Measurements from ENCODE around the gene ADAT3. TPM values are rescaled to one million over a fixed set of nuclear protein-coding genes. Genes with fewer than 3 reads are reported as not detected.

The ADAT3 gene
- total and polyA plus RNA-seq, 2 donors (not counting 1 experiment from before 2014, with no cell fraction given): 5.3 to 13.4 TPM

DNA sequence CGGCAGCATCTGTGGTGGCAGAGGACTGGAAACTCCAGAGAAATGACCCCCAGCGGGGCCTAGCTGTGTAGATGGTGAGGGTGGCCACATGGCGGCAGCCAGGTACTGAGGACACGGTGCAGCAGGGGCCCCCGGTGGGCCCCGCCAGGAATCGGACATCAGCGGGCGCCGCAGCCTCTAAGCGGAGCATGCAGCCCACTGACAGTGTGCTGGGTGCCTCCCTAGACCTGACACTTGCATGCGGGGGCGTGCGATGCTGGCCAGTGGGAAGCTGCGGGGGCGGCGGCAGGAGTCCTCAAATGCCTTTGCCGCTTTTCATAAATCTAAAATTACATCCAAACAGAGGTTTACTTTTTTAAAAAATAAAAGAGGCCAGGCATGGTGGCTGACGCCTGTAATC is 16.1 kb downstream of the ADAT3 start:
- 95% methylated on average over 15 of the region's 19 CpGs for WGBS (ENCODE audit: insufficient coverage)
- no peak overlapping the region for H2AFZ ChIP-seq (ENCODE audit: insufficient read depth, low read depth, low read length, poor library complexity, severe bottlenecking)
- peaks cover 1% of the 10 kb centered on the region for H4K20me1 ChIP-seq (ENCODE audit: control insufficient read depth, insufficient read depth, low read length, poor library complexity, severe bottlenecking)
- ATAC-seq (ENCODE audit: low read depth): no peak
- peaks cover 0 to 22% of the 10 kb centered on the region in 2 donors for H3K4me1 ChIP-seq (ENCODE audit: control insufficient read depth in 2 of 2, insufficient read depth in 2 of 2, low read length in 2 of 2)
- peaks cover 0 to 5% (median 0%) of the 10 kb centered on the region in 3 donors for H3K9me3 ChIP-seq (ENCODE audit: control extremely low read depth in 1 of 3, control insufficient read depth in 2 of 3, insufficient read depth in 1 of 3, low read length in 2 of 3)
- no peak overlapping the region for H3K27ac Mint-ChIP-seq
- H3K27ac ChIP-seq (ENCODE audit: low read length in 2 of 2): no peak overlapping the region
- ChIA-PET POLR2A (no interaction called here), CTCF (no interaction called here)
- H3K9me3 Mint-ChIP-seq (ENCODE audit: insufficient read depth): no peaks in the 10 kb centered on the region
- no peak overlapping the region for H3K4me3 ChIP-seq (ENCODE audit: control extremely low read depth in 1 of 5, extremely low read depth in 1 of 5, insufficient read depth in 1 of 5, low read depth in 2 of 5, low read length in 4 of 5)
- H3K9ac ChIP-seq (ENCODE audit: low read length): no peak overlapping the region
- TF ChIP-seq, protein P1, sequence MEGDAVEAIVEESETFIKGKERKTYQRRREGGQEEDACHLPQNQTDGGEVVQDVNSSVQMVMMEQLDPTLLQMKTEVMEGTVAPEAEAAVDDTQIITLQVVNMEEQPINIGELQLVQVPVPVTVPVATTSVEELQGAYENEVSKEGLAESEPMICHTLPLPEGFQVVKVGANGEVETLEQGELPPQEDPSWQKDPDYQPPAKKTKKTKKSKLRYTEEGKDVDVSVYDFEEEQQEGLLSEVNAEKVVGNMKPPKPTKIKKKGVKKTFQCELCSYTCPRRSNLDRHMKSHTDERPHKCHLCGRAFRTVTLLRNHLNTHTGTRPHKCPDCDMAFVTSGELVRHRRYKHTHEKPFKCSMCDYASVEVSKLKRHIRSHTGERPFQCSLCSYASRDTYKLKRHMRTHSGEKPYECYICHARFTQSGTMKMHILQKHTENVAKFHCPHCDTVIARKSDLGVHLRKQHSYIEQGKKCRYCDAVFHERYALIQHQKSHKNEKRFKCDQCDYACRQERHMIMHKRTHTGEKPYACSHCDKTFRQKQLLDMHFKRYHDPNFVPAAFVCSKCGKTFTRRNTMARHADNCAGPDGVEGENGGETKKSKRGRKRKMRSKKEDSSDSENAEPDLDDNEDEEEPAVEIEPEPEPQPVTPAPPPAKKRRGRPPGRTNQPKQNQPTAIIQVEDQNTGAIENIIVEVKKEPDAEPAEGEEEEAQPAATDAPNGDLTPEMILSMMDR (IDR thresholded peaks at IDR 0.05): no peak
- no peak for TF ChIP-seq EZH2 (IDR thresholded peaks at IDR 0.05; ENCODE audit: borderline replicate concordance, insufficient read depth, low read depth, low read length, poor library complexity, severe bottlenecking)
- intact Hi-C loops (cut with micrococcal nuclease): no loop called here
- peaks cover 2 to 48% of the 10 kb centered on the region in 2 experiments for H3K36me3 ChIP-seq (replicated peaks in 1 of 2; ENCODE audit: control extremely low read depth in 1 of 2, control insufficient read depth in 1 of 2, extremely low read depth in 1 of 2, insufficient read depth in 2 of 2, low read length in 1 of 2)
- no peaks in the 10 kb centered on the region for H3K4me1 Mint-ChIP-seq
- no peak for DNase-seq
- no peak overlapping the region for H3K4me2 ChIP-seq (replicated peaks; ENCODE audit: low read depth, low read length, poor library complexity, severe bottlenecking)
- no peaks in the 10 kb centered on the region for H3K27me3 ChIP-seq (replicated peaks in 1 of 4; ENCODE audit: control extremely low read depth in 1 of 4, control insufficient read depth in 3 of 4, insufficient read depth in 4 of 4, low read length in 3 of 4)
- no peaks in the 10 kb centered on the region for H3K27me3 Mint-ChIP-seq
- no peak overlapping the region for H3K4me3 Mint-ChIP-seq
- peaks cover 3% of the 10 kb centered on the region for H3K79me2 ChIP-seq (ENCODE audit: control insufficient read depth, insufficient read depth, low read length)

DNA sequence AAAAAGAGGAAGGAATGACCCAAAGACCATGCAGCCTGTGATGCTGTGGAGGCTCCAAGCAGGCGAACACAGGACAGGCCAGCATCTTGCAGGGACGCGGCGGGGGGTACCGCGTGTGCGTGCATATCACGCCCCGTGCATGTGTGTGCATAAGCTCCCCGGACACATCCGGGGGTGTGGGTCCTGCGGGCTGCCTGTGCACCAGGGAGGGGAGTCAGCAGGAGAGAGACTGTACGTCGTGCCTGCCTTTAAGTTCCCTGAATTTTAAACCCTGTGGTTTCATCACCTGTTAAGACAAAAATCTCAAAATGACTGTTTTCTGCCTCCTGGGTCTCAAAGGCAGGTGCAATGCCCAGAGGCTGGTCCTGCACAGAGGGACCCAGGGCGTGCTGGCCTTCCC is 16.6 kb downstream of the ADAT3 start:
- no peaks in the 10 kb centered on the region for H3K4me1 Mint-ChIP-seq
- Histone ChIP-seq H3K4me3 (ENCODE audit: control extremely low read depth in 1 of 5, extremely low read depth in 1 of 5, insufficient read depth in 1 of 5, low read depth in 2 of 5, low read length in 4 of 5) (no peak overlapping the region), H3K27me3 (replicated peaks in 1 of 4; ENCODE audit: control extremely low read depth in 1 of 4, control insufficient read depth in 3 of 4, insufficient read depth in 4 of 4, low read length in 3 of 4) (no peaks in the 10 kb centered on the region), H4K20me1 (ENCODE audit: control insufficient read depth, insufficient read depth, low read length, poor library complexity, severe bottlenecking) (no peaks in the 10 kb centered on the region), H3K4me2 (replicated peaks; ENCODE audit: low read depth, low read length, poor library complexity, severe bottlenecking) (no peak overlapping the region), H3K9me3 (ENCODE audit: control extremely low read depth in 1 of 3, control insufficient read depth in 2 of 3, insufficient read depth in 1 of 3, low read length in 2 of 3) (peaks cover 0 to 5% (median 0%) of the 10 kb centered on the region in 3 donors), H3K36me3 (replicated peaks in 1 of 2; ENCODE audit: control extremely low read depth in 1 of 2, control insufficient read depth in 1 of 2, extremely low read depth in 1 of 2, insufficient read depth in 2 of 2, low read length in 1 of 2) (peaks cover 2 to 48% of the 10 kb centered on the region in 2 experiments), H3K79me2 (ENCODE audit: control insufficient read depth, insufficient read depth, low read length) (peaks cover 3% of the 10 kb centered on the region), H3K4me1 (ENCODE audit: control insufficient read depth in 2 of 2, insufficient read depth in 2 of 2, low read length in 2 of 2) (peaks cover 0 to 22% of the 10 kb centered on the region in 2 donors), H2AFZ (ENCODE audit: insufficient read depth, low read depth, low read length, poor library complexity, severe bottlenecking) (no peak overlapping the region), H3K27ac (ENCODE audit: low read length in 2 of 2) (no peak overlapping the region), H3K9ac (ENCODE audit: low read length) (no peak overlapping the region)
- H3K9me3 Mint-ChIP-seq (ENCODE audit: insufficient read depth): no peaks in the 10 kb centered on the region
- TF ChIP-seq, protein P1 (IDR thresholded peaks at IDR 0.05): no peak
- TF ChIP-seq EZH2 (IDR thresholded peaks at IDR 0.05; ENCODE audit: borderline replicate concordance, insufficient read depth, low read depth, low read length, poor library complexity, severe bottlenecking): no peak
- no peak overlapping the region for H3K27ac Mint-ChIP-seq
- intact Hi-C loops (cut with micrococcal nuclease): no loop called here
- ATAC-seq (ENCODE audit: low read depth) (no peak), DNase-seq (no peak)
- no peaks in the 10 kb centered on the region for H3K27me3 Mint-ChIP-seq
- CTCF ChIA-PET: interaction anchor here (1.1 kb wide), 1 partner anchor 83 kb away, joined by 3 read pairs; no protein-coding TSS in a partner anchor
- POLR2A ChIA-PET: no interaction called here
- WGBS (ENCODE audit: insufficient coverage): 82% methylated on average over 15 of the region's 15 CpGs
- no peak overlapping the region for H3K4me3 Mint-ChIP-seq
